OCI-M1 (cell line): ENCODE measurements around the gene FA2H.

ENCODE experiments used
- DNase-seq: peaks from one replicate; lab custom pipeline; 2025; lab: John Stamatoyannopoulos, UW

The FA2H gene

GRCh38 chr16:74721716-74722115 is 52.9 kb downstream of the FA2H start:
- DNase-seq, result no peak

GRCh38 chr16:74720579-74720978 is 54.0 kb downstream of the FA2H start:
- peak; percentile 35 for DNase-seq

- no peak for DNase-seq
Observed at GRCh38 chr16:74718741-74719610, 55.6 kb downstream of the FA2H start.

- DNase-seq, result no peak
Observed at GRCh38 chr16:74718140-74718539, 56.5 kb downstream of the FA2H start.

- no peak for DNase-seq
Observed at GRCh38 chr16:74717367-74717766, 57.3 kb downstream of the FA2H start.

- no peak for DNase-seq
Observed at GRCh38 chr16:74716355-74716754, 58.3 kb downstream of the FA2H start.

GRCh38 chr16:74713876-74714275 is 60.7 kb downstream of the FA2H start:
- no peak for DNase-seq

- no peak for DNase-seq
Observed at GRCh38 chr16:74713325-74713724, 61.3 kb downstream of the FA2H start.

GRCh38 chr16:74711938-74712337 is 62.7 kb downstream of the FA2H start:
- DNase-seq, result no peak

GRCh38 chr16:74710401-74710800 is 64.2 kb downstream of the FA2H start:
- DNase-seq, result no peak

- DNase-seq, result peak; percentile 87
Observed at GRCh38 chr16:74709441-74709877, 65.2 kb downstream of the FA2H start.

GRCh38 chr16:74700438-74701225 is 74.0 kb downstream of the FA2H start, which contains the start of gene MLKL:
Gene MLKL, minus strand, starts transcription at chr16:74700862. Its CDS starts 5,105 bp downstream, at chr16:74695757.
- DNase-seq, result peak; percentile 87

GRCh38 chr16:74700116-74700437 is 74.5 kb downstream of the FA2H start:
- DNase-seq, result peak; percentile 65

- DNase-seq, result peak; percentile 50
Observed at GRCh38 chr16:74699666-74700065, 75.0 kb downstream of the FA2H start.

GRCh38 chr16:74698222-74698621 is 76.4 kb downstream of the FA2H start:
- peak; percentile 22 for DNase-seq

GRCh38 chr16:74695450-74696422 is 78.9 kb downstream of the FA2H start:
- DNase-seq, result peak; percentile 90

GRCh38 chr16:74691093-74691855 is 83.3 kb downstream of the FA2H start:
- no peak for DNase-seq

GRCh38 chr16:74682556-74682955 is 92.1 kb downstream of the FA2H start:
- DNase-seq, result no peak

- DNase-seq, result no peak
Observed at GRCh38 chr16:74680681-74681080, 93.9 kb downstream of the FA2H start.

GRCh38 chr16:74679983-74680382 is 94.6 kb downstream of the FA2H start:
- no peak for DNase-seq

GRCh38 chr16:74677868-74678267 is 96.8 kb downstream of the FA2H start:
- no peak for DNase-seq
